DOHH2 (cell line): ENCODE results near the gene GNLY.

Experiments used
- EZH2phosphoT487 ChIP-seq: fragments of 200-600 bp; sonication (generic); IDR thresholded peaks from 2 replicates; pipeline ENCODE4 v1.6.1; 2017; ENCODE audit warnings: borderline replicate concordance, mild to moderate bottlenecking, antibody characterized with exemption, low read length, moderate library complexity, mixed read lengths
- TF ChIP-seq, protein P1 (sequence below): fragments of 200-600 bp; sonication (generic); IDR thresholded peaks from one replicate; pipeline ENCODE4 v1.5.1; 2014; ENCODE audit warnings: antibody characterized with exemption, mild to moderate bottlenecking, low read depth, low read length; ENCODE audit not compliant: poor library complexity, severe bottlenecking

DNA sequence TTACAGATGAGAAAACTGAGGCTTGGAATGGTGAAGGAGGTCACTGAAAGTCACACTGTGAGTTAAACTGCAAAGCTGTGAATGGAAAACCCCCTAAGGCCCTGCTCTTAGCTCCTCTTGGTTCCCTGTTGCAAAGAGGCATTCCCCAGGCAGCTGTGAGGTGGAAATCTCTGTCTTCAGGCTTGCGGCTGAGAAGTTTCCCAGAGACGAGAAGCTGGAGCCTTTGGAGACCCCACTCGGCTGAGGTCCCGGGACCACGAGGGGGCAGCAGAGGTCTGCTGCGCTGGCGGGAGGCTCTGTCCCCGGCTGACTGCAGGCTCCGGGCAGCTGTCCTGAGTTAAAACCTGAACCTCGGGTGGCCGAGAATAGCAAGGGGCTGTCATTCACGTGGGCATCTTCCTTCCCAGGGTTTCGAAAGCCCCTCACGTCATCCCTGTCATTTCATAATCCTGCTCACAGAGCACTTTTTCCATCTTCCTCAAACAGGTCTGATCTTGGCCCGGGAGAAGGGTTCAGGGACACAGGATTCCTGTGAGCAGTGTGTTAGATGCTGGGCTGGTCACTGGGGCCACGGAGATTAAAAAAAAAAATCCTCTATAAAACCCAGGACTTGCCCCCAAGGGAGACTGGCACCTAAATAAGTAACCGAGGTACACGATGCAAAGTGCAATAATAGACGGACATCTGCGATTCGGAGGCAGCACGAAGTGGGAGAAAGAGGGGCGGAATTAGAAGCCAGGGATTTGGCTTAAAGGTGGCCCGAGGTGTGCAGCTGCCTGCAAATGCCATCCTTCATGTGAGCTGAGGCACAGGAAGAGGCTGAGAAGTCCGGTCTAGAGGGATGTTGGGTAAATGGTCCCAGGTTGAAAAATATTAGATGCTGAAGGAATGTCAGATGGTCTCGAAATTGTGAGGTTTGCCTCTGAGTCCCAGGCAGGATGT, 35.0 kb downstream of the GNLY start:
- TF ChIP-seq, protein P1, sequence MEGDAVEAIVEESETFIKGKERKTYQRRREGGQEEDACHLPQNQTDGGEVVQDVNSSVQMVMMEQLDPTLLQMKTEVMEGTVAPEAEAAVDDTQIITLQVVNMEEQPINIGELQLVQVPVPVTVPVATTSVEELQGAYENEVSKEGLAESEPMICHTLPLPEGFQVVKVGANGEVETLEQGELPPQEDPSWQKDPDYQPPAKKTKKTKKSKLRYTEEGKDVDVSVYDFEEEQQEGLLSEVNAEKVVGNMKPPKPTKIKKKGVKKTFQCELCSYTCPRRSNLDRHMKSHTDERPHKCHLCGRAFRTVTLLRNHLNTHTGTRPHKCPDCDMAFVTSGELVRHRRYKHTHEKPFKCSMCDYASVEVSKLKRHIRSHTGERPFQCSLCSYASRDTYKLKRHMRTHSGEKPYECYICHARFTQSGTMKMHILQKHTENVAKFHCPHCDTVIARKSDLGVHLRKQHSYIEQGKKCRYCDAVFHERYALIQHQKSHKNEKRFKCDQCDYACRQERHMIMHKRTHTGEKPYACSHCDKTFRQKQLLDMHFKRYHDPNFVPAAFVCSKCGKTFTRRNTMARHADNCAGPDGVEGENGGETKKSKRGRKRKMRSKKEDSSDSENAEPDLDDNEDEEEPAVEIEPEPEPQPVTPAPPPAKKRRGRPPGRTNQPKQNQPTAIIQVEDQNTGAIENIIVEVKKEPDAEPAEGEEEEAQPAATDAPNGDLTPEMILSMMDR, result peak; percentile 93
- no peak for TF ChIP-seq EZH2phosphoT487
